ENCODE results near the gene MBNL2.

Gene MBNL2

DNA sequence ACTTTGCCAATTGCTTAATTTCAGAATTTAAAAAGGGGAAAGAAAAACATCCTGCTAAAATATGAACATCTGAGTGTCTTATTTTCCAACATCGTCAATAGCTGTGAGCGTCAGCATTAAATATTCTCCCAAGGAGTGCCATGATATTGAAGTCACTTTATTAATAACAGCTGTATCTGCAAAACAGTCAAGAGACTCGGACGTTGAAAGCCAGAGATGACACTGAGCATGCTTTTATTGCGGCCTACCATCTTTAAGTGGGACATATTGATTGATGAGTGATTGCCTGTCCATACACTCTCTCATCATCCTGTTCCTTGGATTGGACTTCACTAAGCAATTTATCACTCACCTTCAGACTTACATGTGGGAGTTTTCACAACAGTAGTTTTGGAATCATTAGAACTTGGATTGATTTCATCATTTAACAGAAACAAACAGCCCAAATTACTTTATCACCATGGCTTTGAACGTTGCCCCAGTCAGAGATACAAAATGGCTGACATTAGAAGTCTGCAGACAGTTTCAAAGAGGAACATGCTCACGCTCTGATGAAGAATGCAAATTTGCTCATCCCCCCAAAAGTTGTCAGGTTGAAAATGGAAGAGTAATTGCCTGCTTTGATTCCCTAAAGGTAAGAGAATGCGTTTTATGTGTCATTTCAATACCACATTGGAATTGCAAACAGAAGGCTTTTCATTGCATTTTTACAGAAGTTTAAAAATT lies 53.8 kb downstream of the MBNL2 start:
- DNase-seq, result no peak

DNA sequence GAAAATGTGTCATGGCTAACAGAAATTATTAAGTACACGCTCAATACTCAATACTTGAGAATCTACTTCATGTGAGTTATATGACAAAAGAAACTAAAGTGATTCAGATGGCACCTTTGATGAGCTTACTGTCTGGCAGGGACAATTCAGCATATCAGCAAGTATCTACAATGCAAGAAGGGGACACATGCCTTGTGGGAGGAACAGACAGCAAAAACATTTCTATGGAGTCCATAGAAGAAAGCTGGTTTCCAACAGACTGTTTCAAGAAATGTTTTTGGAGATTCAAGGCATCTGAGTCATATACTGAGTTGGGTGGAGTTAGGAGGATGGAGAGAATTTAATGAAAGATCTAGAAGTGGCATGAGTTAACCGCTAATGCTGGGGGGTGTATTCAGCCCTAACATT lies 54.7 kb downstream of the MBNL2 start:
- DNase-seq, result no peak

DNA sequence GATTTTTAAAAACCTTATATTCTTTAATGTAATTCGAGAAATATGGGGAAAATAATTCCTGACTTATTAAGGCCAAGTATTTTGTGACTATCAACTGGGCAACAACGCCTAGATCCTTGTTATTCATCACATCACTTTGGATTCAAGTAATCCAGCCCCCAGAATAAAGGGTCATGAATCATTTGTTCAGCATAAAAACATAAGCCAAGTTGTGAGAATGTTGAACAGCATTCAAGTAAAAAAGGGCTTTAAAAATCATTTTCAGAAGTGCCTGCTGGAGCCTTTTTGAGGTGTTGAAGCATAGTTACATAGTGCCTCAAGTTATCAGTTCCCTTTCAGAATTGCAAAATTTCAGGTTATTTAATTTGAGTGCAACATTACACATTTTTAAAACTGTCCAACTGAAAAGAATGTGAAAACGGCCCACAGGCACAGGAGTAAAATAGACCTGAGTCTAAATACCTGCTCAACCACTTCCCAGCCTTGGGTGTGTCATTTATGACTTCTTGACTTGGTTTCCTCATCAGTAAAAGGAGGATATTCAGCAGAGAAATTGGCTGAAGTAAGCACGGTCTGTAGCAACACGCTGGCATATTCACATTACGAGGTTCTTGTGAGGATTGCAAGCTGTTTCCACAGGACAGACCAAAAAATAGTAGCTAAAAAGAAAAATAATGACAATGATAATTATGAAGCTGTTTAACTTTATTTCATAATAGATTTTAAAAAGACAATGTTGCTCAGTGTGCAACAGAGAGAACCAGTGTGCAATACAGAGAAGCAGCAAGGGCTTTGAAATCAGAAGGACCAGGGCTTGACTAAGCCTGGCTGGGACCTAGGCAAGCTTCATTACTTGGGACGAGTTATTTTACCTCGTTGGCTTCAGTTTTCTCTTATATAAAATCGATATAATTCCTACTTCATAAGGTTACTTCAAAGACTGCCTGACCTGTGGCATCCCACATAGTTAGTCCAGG lies 56.6 kb downstream of the MBNL2 start:
- no peak for DNase-seq

DNA sequence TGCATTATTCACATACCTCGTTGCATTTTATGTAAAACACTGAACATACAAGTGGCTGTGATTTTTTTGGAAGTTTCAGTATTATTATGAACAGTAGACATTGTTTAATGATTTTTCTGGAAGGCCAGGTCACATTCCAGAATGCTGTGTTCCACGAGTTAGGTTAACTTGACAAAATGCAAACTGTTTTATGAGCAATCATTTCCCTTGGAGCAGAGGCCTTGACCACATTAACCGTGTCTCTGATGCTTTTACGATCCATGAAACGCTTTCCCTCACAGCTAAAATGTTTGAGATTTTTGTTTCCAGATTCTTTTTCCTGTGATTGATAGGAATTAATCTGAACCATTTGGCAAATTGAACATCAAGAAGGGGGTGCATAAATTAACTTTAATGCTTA lies 57.8 kb downstream of the MBNL2 start:
- no peak for DNase-seq

DNA sequence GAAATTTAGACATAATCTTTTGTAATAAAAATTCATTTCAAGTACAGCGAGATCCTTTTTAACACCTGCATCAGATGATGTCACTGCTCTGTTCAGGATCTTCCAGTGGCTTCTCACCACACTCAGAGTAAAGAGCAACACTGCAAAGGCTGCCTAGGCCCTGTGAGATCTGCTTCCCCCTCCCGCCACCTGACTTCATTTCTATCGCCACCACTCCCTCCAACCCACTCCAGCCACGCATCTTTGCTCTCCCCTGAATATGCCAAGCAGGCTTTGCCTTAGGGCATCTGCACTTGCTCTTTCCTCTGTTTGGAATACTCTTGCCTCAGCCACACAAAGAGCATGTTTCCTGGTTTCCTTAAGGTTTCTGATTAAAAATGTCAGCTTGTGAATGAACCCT lies 58.3 kb downstream of the MBNL2 start:
- DNase-seq, result no peak

DNA sequence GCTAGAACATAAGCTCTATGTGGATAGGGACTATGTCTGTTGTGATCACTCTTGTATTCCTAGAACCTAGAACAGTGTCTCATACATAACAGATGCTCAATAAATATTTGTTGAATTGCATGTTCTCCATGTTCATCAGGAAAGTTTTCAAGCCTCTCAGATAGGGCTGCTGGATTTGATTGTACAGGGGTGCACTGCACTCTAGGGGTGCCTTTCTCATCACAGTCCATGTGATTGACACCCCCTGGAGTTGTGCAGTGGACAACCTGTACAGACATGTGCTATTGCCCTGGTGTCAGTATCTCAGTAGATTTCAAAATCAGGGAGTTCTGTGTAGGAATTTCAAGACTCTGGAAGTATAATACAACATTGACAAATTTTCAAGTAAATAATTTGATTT lies 58.9 kb downstream of the MBNL2 start:
- no peak for DNase-seq

DNA sequence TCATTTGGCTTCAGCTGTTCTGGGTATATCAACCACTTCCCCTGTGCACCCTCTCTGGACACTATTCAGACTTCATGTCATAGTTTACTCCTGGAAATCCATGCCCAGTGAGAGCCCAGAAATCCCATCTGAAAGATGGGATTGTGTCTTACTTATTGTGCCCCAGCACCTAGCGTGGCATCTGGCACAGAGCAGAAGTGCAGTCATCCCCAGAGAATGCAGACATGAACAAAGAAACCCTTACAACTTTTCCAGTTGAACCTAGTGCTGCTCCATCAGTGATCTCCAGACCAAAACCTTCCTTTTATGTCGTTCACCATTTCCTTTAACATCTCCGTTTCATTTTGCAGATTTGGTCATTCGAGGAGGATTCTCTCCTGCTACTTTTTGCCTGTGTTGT lies 60.6 kb downstream of the MBNL2 start:
- no peak for DNase-seq

DNA sequence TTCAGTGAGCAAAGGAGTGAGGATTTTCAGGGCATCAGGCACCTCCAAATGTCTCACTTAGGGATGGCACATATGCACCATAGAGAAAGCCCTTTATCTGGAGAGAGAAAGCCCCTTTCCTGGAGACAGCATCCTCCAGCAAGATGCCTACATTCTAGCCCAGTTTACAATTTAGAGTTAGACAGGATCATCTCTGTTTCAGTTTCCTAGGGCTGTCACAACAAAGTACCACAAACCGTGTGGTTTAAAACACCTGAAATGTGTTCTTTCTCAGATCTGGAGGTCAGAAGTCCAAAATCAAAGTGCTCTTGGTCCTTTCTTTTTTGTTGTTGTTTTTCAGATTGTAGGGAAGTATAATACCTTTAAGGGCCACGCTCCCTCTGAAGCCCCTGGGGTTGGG lies 61.8 kb downstream of the MBNL2 start:
- DNase-seq, result no peak

DNA sequence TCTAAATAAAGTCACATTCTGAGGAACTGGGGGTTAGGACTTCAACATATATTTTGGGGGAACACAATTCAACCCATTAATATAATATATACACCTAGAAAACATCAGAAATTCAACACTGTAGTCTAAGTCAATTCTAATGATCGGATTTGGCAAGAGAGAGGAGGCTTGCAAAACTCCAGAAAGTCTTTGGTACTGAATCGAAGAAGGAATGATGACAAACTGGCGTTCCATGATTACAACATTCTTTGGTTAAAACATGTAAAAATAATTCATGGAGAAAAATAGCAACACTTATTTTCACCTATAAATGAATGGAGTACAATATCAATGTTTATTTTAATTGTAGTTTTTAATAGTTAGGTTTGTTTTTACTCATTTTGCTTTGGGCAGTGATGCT lies 62.4 kb downstream of the MBNL2 start:
- no peak for DNase-seq

DNA sequence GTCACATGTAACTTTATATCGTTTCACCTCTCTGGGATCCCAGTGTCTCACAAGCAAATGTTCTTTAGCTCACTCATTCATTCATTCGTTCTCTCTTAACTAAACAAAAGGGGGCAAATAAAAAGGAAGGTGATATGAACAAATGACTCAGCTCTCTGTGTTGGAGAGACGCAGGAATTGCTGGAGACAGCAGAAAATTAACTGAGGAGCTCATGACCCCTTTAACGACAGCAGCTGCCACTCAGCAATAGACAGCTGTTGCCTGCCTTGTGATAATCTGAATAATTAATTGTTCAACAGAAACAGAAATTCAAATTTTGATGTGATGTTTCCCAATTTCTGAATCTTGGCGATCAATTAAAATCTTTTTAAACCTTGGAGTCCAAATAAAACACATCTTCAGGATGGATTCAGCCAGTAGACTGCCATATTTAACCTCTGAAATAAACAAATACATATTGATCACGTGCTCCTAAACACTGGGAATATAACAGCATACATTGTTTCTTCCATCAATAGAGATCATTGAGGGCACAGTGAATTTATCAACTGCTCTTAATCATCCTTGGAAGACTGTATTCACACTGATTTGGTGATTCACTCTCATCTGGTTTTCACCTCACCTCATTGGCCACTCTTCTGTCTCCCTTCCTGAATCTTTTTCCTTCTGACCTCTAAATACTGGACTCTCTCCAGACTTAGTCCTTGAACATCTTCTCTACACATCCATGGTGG lies 63.3 kb downstream of the MBNL2 start:
- DNase-seq, result no peak

DNA sequence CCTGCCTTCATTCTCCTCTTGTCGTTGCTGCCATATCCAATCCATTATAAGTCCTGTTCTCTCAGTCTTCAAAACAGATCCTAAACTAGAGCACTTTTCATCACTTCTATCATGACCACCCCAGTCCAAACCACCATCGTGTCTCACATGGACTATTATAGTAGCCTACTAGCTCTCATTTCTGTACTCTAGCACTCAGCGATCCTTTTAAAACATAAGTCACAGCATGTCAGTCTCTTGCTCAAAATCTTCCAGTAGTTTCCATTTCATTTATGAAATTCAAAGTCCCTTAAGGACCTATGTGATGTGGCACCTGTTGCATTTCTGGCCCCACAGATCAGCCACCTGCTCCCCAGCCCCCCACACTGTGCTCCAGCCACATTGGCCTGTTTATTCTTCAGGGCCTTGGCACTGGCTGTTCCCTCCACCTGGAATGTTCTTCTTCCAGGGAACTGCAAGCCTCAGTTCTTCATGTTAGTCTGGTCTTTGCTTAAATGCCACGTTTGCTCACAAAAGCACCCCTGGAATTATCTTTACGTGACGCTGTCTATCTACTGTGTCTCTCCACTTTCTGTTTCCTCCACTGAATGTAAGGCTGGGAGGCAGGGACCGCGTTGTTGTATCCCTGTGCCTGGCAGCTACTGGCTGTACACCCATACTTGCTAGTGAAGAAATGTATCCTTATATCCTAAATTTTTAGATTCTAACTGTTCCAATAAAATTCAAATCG lies 64.3 kb downstream of the MBNL2 start:
- no peak for DNase-seq

DNA sequence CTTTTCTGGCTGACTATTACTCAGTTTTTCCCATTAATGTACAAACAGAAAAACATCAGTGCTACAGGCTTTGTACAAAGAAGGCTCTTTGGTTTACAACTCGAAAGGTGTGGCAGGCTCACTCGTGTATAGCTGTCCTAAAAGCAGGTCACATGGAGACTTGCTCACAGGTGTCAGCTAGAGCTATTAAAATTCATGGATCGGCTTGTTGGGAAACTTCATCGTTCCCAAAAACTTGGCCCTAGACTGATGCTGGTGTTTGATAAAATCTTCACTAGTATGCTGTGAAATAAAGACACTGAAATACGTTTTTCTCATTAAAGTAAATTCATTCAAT lies 64.9 kb downstream of the MBNL2 start:
- DNase-seq, result no peak

DNA sequence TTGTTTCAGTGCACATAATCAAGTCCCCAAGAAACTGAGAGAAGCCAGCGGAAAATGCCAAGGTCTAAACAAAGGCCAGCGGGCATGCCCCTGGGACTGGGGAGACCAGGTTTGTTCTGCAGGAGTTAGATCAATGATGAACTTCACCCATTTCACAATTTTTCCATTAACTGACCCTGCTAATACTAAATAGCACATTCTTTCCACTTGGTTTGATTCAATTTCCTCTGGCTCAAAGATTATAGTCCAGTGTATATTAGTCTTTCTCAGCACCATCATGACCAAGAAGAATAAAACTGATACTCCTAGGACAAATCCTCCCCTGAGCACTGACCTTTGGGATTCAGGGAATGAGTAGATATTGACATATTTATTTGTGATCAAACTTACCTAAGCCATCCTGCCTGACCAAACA lies 66.4 kb downstream of the MBNL2 start:
- DNase-seq, result no peak

DNA sequence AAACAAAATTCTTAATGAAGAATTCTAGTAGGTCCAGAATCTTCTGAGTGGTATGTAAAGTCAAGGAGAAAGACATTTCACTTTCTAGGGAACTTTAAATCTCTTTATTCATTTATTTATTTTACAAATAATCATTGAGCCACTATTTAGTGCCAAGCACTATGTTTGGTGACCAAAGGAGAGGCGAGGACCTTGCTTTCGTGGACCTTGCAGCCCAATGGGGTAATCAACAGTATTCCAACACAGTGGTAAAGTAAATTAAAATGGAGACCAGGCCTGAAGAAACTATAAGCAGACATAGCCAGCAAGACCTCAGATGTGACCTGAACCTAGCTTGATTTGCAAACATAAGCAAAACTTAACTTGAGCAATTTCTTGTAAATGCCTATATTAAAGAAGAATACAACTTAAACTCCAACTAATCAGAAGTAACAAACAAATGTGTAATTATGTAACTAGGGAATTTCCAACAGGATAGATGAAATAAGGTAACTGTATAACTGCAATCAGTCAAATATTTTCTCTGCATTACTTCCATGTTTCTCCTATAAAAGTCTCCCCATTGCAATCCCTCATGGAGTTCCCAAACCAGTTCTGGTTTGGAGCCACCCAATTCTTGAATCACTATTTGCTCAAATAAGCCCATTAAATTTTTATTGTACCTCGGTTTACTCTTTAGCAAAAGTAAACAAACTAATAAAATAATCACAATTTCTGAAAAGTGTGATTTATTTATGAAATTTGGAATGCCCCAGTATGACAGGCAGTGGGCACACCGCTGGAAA lies 67.6 kb downstream of the MBNL2 start:
- no peak for DNase-seq

DNA sequence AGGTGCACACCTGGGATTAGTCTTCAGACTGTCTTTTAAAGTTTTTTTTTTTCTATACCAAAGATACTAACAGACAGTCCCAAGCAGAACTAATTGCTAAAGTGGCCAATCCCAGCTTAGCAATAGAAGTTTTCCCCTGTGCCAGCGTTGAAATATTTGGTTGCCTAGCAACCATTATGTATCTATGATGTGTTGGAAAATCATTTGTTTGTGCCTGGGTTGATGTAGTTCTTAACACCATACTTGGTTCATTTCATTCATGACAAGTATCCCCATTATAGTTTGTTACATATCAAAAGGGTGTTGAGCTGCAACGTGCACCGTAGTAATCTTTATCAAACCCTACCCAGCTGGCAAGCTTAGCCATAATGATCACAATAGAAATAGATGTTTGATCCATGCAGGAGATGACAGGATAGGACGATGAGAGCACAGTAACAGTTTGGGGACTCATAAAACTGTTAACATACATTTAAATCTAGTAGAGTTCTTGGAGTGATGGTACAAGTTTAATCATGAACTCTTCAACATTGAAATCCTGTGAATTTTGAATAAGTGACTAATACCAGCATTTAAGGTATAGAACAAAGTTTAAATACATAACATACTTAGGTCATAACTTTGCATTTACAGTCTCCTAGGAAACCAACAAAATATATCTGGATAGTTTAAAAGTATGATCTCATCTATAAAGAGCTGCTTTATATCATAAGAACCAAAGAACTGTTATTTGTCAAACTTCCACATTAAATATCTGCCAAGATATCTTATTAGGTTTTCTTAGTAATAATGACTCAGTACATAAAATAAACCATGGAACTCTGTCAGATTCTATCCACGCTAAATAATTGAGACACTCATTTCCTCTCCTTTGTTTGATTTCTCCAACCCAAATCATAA lies 73.4 kb downstream of the MBNL2 start:
- DNase-seq, result peak; percentile 43

DNA sequence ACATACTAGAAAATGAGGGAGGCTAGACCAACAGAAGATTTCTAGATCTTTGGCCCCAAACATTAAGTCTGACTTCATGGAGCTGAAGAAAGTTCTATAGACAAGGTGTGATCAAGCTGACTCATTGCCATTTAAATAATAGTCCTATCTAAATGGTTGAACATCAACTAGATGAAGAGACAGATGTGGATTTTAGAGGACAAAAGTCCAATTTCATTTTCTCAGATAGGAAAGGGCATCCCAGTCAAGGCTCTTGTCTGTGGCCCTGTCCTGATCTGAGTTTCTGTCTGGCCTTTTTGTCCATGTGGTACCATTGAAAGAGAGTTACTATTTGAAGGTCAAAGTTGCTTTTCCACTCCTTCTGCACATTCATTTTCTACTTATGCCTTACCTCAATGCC lies 74.6 kb downstream of the MBNL2 start:
- DNase-seq, result no peak

DNA sequence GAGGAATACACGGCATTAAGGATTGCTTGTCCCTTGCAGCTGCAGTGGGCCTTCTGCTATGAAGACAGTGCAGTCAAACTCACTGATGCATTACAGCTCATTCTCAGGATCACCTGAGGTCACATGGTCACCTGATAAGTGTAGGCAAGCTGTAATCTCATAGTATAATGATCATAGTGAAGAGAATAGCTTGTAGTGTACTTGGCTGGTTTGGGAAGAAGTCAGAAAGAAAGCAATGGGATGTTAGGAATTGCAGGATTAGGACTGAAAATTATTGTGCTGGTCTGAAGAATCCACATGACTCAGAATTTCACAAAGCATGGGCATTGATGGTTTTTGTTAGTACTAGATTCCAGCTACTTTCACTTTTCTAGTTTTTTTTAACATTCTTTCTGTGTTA lies 76.7 kb downstream of the MBNL2 start:
- no peak for DNase-seq

DNA sequence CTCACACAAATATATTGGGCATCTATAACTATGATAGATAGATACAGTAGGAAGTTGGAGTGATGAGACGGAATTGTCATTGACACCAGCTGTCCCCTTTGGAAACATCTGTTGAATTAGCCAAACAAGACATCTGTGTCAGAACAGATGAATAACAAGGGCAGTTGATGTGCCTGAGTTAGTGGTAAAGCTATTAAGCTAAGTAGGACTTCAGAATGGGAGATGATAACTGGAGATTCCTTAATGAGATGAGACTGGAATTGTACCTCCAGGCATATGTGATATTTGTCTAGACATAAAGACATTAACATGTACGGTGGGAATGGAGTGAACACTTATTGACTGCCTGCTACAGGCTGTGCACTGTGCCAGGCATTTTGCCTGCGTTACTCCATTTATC lies 78.7 kb downstream of the MBNL2 start:
- no peak for DNase-seq

DNA sequence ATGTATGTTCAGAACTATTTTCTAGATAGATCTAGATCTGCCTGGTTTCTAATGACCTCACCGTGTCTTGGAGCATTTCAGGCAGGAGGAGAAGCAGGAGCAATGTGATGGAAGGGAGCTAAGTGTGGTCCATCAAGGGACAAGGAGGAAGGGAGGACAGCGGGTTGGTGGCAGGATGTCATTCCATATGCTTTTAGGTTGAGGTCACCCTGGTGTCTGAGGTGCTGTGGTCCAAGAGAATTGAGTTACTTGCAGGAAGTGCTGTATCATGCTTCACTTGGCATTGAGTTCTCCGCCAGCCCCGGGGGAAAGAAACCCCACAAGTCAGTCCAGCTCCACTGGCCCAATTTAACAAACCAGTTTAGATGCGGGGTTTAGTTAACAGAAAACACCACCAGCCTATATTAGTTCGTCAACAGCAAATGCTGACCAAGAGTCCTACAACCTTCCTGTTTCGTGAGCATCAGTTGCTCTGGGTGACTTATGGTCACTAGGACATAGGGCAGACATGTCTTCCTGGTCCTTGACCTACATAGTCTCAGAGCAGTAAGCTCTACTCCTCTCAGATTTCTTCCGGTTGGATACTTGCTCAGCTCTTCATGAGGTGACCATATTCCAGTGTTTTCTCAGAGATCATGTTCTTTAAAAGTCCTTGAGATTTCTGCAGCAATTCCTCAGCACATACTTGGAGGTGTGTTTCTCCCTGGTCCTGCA lies 79.4 kb downstream of the MBNL2 start:
- no peak for DNase-seq

DNA sequence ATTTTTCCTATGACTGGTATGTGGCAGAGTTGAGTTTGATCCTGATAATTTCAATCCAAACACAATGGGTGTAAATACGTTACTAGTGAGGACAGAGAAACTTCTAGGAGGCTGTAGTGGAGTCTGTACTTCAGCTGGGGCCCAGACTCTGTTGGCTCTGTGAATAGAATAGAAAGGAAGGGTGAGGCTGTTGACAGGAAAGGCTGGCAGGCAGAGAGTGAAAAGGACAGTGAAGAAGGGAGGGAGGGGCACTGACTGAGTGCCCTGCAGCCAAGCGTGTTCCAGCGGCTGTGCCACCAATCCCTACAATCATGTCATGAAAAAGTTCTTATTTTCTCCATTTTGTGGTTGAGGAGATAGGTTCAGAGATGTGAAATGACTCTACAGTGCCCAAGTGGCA lies 80.5 kb downstream of the MBNL2 start:
- DNase-seq, result no peak
